Stimulated activated CD8-positive, alpha-beta memory T cell treated with anti-CD3 and anti-CD28 coated beads, Interleukin-12 subunit alpha, Interleukin-12 subunit beta, amount 100 ng/mL, for 24 hours (primary cell): Measurements from ENCODE around the gene LRP1.

Experiments used
- DNase-seq: peaks from one replicate; pipeline ENCODE4 v3.0.0-alpha.2; 2020; ENCODE audit errors: extremely low read depth

LRP1 gene

DNA sequence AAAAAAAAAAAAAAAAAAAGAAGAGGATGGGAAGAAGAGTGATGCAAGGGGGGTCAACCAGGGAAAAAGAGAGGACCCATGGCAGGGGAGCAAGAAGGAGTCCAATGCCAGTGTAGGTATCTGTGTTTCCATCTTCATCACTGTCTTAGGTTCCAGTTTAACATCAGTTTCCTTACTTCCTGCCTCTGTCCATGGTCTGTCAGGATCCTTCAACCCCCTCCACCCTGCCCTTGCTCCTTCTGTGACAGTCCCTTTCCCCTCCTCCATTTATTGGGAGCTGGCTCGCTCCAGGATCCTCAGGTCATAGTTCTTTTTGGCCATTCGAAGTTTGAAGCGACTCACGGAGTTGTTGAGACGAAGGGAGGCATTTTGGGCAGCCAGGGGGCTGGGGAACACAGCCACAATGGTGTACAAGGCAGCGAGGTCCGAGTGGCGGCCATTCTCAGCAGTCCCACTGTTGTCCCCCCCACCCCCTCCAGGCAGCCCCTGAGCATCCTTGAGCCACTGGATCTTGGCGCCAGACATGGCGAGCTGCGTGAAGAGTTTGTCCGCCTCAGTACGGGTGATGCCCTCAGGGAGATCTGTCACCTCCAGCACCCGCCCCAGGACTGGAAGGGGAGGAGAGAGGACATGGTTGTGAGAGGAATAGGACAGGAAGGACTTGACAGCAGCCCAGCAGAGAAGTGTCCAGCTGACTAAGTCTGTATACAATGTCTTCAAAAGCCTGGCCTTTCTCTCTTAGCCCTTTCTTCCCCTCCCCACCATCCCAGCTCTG, 126.4 kb downstream of the LRP1 start:
- DNase-seq = no peak

GRCh38 chr12:57255916-57256315, 127.6 kb downstream of the LRP1 start:
- DNase-seq = no peak

DNA sequence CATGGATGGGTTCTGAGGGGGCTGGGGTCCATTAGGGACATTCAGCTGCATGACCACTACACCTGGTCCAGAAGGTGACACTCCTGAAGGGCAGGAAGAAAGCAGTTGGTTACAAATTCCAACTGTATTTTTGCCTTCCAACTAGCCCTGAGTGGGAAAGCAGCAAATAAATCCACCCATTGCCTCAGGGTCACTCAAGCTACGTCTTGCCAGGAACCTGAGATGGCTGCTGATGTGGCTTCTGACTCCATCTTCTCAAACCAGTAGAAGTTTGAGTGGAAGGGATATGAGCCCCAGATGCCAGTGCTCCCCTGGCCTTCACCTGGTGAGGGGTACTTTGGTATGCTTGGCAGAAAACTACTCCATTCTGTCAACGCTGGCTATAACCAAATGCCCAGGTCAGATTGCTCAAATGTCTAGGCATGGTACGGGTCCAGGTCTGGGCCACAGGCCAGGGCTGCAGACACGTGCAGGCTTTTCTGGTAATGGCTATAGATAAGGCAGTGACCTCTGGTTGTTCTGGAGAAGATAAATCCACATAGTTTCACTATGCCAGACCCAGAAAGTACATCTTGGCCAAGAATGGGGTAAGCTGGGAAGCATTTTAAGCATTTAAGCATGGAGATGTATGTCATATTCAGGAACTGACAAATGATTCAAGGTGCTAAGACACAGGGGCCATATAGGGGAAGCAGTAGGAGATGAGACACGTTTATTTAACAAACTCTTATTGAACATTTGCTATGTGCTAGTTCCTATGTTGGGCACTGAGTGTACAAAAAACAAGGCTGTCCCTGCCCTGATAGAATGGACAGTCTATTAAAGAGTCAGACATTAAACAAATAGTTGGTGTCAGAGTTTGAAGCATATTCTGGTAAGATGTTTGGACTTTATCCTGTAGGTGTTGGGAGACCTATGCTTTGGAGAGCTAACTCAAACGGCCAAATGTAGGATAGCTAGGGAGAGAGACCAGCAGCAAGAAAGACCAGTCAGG, 131.0 kb downstream of the LRP1 start:
- no peak for DNase-seq

GRCh38 chr12:57260366-57260765, 132.1 kb downstream of the LRP1 start:
- no peak for DNase-seq

DNA sequence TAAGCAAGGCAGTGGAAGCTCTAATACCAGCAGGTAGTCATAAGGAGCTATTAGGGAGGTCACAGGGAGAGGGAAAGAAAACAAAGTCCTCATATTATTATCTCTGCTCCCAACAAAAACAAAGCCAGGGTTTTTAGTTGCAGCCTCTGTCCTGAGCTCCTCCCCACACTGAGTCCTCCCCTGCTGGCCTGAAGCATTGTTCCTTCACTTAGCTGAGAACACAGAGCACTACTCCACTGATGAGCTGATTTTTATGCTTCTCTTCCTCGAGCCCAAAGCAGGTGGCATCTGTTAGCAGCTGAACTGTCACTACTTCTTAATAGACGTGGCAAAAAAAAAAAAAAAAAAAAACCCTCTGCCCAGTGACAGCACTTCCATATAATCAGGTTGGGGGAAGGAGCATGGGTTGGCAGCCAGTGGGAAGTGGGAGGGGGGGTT, 133.2 kb downstream of the LRP1 start:
- DNase-seq = no peak

GRCh38 chr12:57262126-57262822, 134.0 kb downstream of the LRP1 start:
- no peak for DNase-seq
